Pancreas (tissue), 10 donors: Measurements from ENCODE around the gene RGP1. TPM values are rescaled to one million over a fixed set of nuclear protein-coding genes. Genes with fewer than 3 reads are reported as not detected.

Experiments used
- ATAC-seq, 4 donors: fragments of 200-7000 bp; cut with Tn5 transposase; one replicate each; pipeline versions ENCODE4 v1.8.0 to v1.9.1; 2020; ENCODE audit warnings: mild to moderate bottlenecking in 4 of 4, moderate library complexity in 4 of 4
- DNase-seq, 6 donors: peaks; one replicate each; pipeline ENCODE4 v3.0.0-alpha.2; 2020
- FAIRE-seq: peaks from 2 replicates; lab custom pipeline; 2012; peaks lifted over from hg19 to GRCh38; lab: Jason Lieb, UNC
- H3K27ac ChIP-seq, 4 donors: fragments of 200-600 bp; sonication (generic); 1 replicate in 3 of 4; 2 replicates in 1 of 4; pipeline versions ENCODE4 v1.5.0 to v1.8.0; 2020
- H3K27me3 ChIP-seq, 4 donors: fragments of 200-600 bp; one replicate each; pipeline ENCODE4 v1.8.0; 2021
- H3K36me3 ChIP-seq, 3 donors: fragments of 200-600 bp; sonication (generic) in 1 of 3; one replicate each; pipeline versions ENCODE4 v1.5.0 to v1.8.0; 2020 to 2021
- H3K4me1 ChIP-seq, 3 donors: fragments of 200-600 bp; one replicate each; pipeline ENCODE4 v1.8.0; 2021
- H3K4me3 ChIP-seq, 4 donors: fragments of 200-600 bp; sonication (generic) in 2 of 4; one replicate each; pipeline versions ENCODE4 v1.5.0 to v1.8.0; 2020 to 2021
- H3K9me3 ChIP-seq, 4 donors: fragments of 200-600 bp; one replicate each; pipeline ENCODE4 v1.8.0; 2021
- WGBS, 2 donors: extraction: QIAGEN DNeasy Blood & Tissue Kit; methylation state at CpG; one replicate each; pipeline ENCODE4 v1.1.7; 2013; 5-methylcytosine and 5-hydroxymethylcytosine counted together
- intact Hi-C, 3 donors: fragments of 100-400 bp; cut with DNase I; formaldehyde crosslinking; loops; one replicate each; pipeline versions ENCODE4 v1.11.1 to v1.14.2; 2022
- polyA plus RNA-seq, 2 donors: library from polyadenylated mRNA; stranded (reverse); fragments of 200-250 nt; gene quantifications; one replicate each; pipeline ENCODE4 v1.2.3, GENCODE V29; 2013
- total RNA-seq, 6 donors: library from RNA; stranded (reverse); fragmentation: NEBNext Ultra II Directional in 4 of 6; extraction: Animal tissue kit (Norgen Biotek cat#: 25700) in 4 of 6; gene quantifications; one replicate each; pipeline versions ENCODE4 v1.2.1 to v1.2.4, GENCODE V29; 2021 to 2023
- TF ChIP-seq, protein P1 (sequence below), 4 donors: fragments of 200-600 bp; sonication (generic) in 3 of 4; IDR thresholded peaks; one replicate each; pipeline versions ENCODE4 v1.5.0 to v1.8.0; 2021; ENCODE audit warnings: antibody characterized with exemption in 4 of 4
- donor health status: healthy with polysubstance abuse.
- donor health status: DM: no; HTN: no; CAD: no; lungs with moderate emphysema.
- donor health status: DM: no; HTN: no; CAD: no.
- donor health status: control.
- donor health status: control.
- donor health status: Bipolar disorder and iron deficiency.
- donor health status: DM: yes; HTN: yes; CAD: no.
- donor health status: DM: no; HTN: no; CAD: no.
- donor health status: DM: no; HTN: no; CAD: no.
- donor health status: DM: yes; HTN: yes; CAD: no.

Gene RGP1
- total and polyA plus RNA-seq, 8 donors: 6.8 to 18.3 (median 13.8) TPM

DNA sequence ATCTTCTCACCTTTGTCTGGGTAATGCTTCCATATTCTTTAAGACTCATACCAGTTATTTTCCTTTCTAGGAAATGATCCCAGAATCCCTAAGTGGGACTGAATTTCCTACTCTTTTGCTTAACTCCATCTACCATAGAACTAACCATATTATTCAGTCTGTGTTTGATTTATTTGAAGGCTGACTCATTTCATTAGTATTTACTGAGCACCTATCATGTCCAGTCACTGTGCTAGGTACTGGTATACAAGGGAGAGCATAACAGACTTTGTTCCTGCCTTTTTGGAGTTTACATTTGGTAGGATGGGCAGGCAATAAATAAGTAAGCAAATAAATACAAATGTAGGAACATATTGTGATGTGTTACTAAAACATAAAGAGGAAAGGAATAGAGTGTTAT, 46.6 kb downstream of the RGP1 start:
- H3K36me3 ChIP-seq: no peaks in the 10 kb centered on the region
- no peak for DNase-seq
- H3K27ac ChIP-seq: no peak overlapping the region
- ATAC-seq: no peak
- no peak for FAIRE-seq
- no peaks in the 10 kb centered on the region for H3K4me1 ChIP-seq
- H3K9me3 ChIP-seq: no peaks in the 10 kb centered on the region
- no peak overlapping the region for H3K4me3 ChIP-seq
- TF ChIP-seq, protein P1, sequence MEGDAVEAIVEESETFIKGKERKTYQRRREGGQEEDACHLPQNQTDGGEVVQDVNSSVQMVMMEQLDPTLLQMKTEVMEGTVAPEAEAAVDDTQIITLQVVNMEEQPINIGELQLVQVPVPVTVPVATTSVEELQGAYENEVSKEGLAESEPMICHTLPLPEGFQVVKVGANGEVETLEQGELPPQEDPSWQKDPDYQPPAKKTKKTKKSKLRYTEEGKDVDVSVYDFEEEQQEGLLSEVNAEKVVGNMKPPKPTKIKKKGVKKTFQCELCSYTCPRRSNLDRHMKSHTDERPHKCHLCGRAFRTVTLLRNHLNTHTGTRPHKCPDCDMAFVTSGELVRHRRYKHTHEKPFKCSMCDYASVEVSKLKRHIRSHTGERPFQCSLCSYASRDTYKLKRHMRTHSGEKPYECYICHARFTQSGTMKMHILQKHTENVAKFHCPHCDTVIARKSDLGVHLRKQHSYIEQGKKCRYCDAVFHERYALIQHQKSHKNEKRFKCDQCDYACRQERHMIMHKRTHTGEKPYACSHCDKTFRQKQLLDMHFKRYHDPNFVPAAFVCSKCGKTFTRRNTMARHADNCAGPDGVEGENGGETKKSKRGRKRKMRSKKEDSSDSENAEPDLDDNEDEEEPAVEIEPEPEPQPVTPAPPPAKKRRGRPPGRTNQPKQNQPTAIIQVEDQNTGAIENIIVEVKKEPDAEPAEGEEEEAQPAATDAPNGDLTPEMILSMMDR (IDR thresholded peaks at IDR 0.05): no peak
- no peaks in the 10 kb centered on the region for H3K27me3 ChIP-seq
- intact Hi-C loops: loop anchor here in 1 of 3 donors (10.0 kb wide), 1 partner anchor 79 kb away; the partner anchor contains the start of gene OR13J1

DNA sequence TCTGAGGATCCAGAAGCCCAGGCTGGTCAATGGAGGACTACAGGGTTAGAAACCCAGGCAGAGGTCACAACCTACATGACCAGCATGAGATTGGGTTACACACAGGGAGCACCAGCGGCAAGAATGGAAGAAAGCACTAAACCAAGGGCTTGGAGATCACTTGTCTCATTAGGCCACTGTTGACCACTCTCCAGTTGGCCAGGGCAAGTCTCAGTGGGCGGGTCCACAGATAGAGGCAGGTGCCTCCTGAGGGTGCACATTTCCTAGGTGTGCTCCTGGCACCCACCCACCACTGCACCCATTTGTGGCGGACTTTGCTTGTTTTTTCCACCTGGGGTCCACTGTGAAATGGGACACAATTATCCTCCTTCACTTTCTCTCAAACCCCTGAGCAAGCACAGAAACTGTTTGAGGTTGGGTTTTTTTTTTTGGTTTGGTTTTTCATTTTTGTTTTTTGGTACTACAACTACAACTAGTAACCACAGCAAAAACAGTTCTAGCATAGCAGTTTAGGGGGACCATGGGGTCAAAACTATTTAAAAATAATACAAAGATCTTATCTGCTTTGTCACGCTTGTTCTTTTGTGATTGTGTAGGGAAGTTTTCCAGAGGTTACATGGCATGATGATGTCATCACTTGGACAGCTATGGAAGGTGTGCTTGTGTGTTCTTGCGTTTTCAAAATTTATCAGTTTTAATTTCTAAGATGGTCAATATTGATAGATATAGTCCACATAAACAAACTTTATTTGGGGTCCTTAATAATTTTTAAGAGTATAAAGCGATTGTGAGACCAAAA, 48.4 kb downstream of the RGP1 start:
- ATAC-seq: peak in 1 of 4 donors; percentile 16
- Histone ChIP-seq H3K36me3 (no peaks in the 10 kb centered on the region), H3K9me3 (no peaks in the 10 kb centered on the region), H3K4me3 (no peak overlapping the region), H3K4me1 (no peaks in the 10 kb centered on the region), H3K27me3 (no peaks in the 10 kb centered on the region), H3K27ac (no peak overlapping the region)
- WGBS, 2 donors: 79 to 80% methylated on average over 6 of the region's 6 CpGs
- FAIRE-seq: no peak
- TF ChIP-seq, protein P1 (IDR thresholded peaks at IDR 0.05): no peak
- DNase-seq: no peak
- intact Hi-C loops: loop anchor here in 1 of 3 donors (10.0 kb wide), 1 partner anchor 77 kb away; the partner anchor contains the start of gene OR13J1

DNA sequence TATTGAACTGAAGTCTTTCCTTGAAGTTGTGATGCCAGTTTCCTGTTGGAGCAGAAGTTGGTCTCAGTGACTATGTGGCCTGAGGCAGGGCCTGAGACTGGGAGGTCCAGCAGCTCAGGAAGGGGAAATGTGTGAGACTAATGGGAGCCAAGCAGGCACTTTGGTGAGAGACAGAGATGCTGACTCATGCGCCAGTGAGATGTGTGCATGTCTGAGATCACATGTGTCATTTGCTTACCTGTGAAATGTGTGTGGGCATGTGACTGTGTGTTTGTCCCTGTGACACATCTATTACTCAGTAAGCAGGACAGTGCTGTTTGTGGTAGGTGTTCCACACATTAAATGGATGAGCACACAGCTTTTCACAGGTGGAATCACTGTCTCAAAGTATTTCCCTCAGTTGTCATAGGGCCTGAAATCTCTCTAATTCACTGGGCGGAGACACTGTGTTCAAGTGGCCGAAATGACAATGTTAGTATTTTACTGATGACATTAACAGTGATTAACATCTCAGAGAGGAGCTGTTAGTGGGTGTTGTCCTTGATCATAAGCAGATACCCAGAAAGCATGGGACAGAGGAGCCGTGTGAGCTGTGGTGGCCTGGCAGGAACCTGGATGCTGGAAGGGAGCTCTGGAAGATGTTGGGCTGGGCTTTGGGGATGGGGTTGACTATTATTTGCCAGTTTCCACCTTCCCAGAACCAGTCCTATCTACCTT, 49.7 kb downstream of the RGP1 start:
- no peak overlapping the region for H3K27ac ChIP-seq
- DNase-seq (no peak), FAIRE-seq (no peak)

DNA sequence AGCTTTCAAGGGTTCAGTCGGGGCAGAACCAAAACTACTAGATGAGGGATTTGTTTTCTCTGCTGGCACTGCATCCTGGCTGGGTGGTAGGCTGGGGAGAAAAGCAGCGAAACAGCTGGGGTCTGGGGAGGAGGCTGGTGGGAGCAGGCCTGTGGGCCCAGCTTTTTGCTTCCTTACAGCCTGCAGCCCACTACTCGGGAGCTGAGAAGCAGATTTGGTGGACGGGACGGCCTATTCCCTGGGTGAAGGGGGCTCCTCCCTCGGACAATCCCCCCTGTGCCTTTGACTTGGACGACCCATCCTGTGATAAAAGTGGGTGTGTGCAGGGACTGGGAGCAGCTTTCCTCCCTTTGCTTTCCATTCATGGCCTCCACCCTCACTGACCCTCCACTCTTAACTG, 51.4 kb downstream of the RGP1 start:
- no peak overlapping the region for H3K4me3 ChIP-seq
- TF ChIP-seq, protein P1 (IDR thresholded peaks at IDR 0.05): no peak
- WGBS, 2 donors: 77 to 78% methylated on average over 7 of the region's 7 CpGs
- no peaks in the 10 kb centered on the region for H3K9me3 ChIP-seq
- no peak for ATAC-seq
- no peaks in the 10 kb centered on the region for H3K27me3 ChIP-seq
- DNase-seq: no peak
- intact Hi-C loops: no loop called here
- no peak overlapping the region for H3K27ac ChIP-seq
- H3K36me3 ChIP-seq: no peaks in the 10 kb centered on the region
- H3K4me1 ChIP-seq: no peaks in the 10 kb centered on the region
- no peak for FAIRE-seq

More for the DNA sequence above, 49.7 kb downstream of the RGP1 start:
- Histone ChIP-seq H3K36me3 (no peaks in the 10 kb centered on the region), H3K4me1 (no peaks in the 10 kb centered on the region), H3K4me3 (no peak overlapping the region), H3K9me3 (no peaks in the 10 kb centered on the region), H3K27me3 (no peaks in the 10 kb centered on the region)
- intact Hi-C loops: loop anchor here in 1 of 3 donors (10.0 kb wide), 1 partner anchor 76 kb away; the partner anchor contains the start of gene OR13J1
- WGBS, 2 donors: 89 to 93% methylated on average over 4 of the region's 4 CpGs
- TF ChIP-seq, protein P1 (IDR thresholded peaks at IDR 0.05): no peak
- peak in 3 of 4 donors; percentile 16 to 68 (median 60) for ATAC-seq
